Measurements from ENCODE around the gene NOL7.

DNA sequence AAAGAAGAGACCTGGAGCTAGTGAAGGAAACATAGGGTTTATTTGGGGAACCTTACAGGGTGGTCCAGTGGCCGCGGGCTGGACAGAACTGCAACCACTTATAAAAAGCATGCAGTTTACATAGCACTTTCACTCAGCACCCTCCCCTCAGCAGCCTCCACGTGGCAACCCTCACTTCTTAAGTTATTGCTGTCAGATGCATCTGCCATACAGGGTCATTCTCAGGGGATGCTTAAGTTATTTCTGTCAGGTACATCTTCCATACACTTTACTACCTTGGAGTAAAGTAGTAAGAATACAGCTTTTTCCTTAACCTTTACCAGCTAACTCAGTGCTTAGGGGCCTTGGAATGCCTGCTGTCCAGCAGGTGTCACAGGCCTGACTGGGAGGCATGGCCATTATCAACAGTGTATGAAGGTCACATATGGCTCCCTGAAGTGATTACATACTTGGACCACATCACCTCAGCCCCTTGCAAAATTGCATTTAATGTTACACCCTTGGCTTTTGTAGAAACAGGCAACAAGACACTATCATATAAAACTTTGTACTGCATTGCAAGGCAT, 2.0 kb upstream of the NOL7 start:
- TF ChIP-seq, protein P1, sequence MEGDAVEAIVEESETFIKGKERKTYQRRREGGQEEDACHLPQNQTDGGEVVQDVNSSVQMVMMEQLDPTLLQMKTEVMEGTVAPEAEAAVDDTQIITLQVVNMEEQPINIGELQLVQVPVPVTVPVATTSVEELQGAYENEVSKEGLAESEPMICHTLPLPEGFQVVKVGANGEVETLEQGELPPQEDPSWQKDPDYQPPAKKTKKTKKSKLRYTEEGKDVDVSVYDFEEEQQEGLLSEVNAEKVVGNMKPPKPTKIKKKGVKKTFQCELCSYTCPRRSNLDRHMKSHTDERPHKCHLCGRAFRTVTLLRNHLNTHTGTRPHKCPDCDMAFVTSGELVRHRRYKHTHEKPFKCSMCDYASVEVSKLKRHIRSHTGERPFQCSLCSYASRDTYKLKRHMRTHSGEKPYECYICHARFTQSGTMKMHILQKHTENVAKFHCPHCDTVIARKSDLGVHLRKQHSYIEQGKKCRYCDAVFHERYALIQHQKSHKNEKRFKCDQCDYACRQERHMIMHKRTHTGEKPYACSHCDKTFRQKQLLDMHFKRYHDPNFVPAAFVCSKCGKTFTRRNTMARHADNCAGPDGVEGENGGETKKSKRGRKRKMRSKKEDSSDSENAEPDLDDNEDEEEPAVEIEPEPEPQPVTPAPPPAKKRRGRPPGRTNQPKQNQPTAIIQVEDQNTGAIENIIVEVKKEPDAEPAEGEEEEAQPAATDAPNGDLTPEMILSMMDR (IDR thresholded peaks at IDR 0.05 in 4 of 5, conservative IDR thresholded peaks at IDR 0.05 in 1 of 5): no peak
- no peak for TF ChIP-seq POLR2A (IDR thresholded peaks at IDR 0.05)

All from gastrocnemius medialis (tissue), 4 donors.